HepG2 (cell line): ENCODE results near the gene ABHD1. TPM values are rescaled to one million over a fixed set of nuclear protein-coding genes. Genes with fewer than 3 reads are reported as not detected.

Experiments used
- ATAC-seq: fragments of 200-7000 bp; cut with Tn5 transposase; 3 replicates; pipeline ENCODE4 v1.9.1; 2020; ENCODE audit warnings: mild to moderate bottlenecking, moderate library complexity
- BruUV-seq: library from RNA; stranded (reverse); fragments of 400-500 nt; replicated peaks from 2 replicates; lab custom pipeline; 2021; lab: Mats Ljungman, UMichigan
- CTCF ChIA-PET: fragments of 300-600 bp; formaldehyde crosslinking; extraction: SDS; loops from one replicate; lab custom pipeline; 2021; ENCODE audit warnings: low total read pairs, inconsistent platforms, low intra/inter-chr PET ratio; lab: Yijun Ruan, JAX
- POLR2A ChIA-PET: fragments of 350-600 bp; sonication (Branson Sonifier 250); formaldehyde crosslinking; loops from one replicate; lab custom pipeline; 2020; ENCODE audit warnings: antibody characterized with exemption, inconsistent platforms; lab: Yijun Ruan, JAX
- DNase-seq: peaks from one replicate; pipeline ENCODE4 v3.0.0-alpha.2; 2015; ENCODE audit warnings: low spot score
- FAIRE-seq: peaks from 3 replicates; lab custom pipeline; 2011; peaks lifted over from hg19 to GRCh38; lab: Jason Lieb, UNC
- H2AFZ ChIP-seq: one replicate; pipeline ENCODE4 v1.6.1; 2011; ENCODE audit warnings: low read length, inconsistent platforms
- H3K27ac ChIP-seq: fragments of 300-600 bp; 3 replicates; pipeline ENCODE4 v1.8.0; 2011; ENCODE audit warnings: mixed run types, mild to moderate bottlenecking, mixed read lengths, low read length, inconsistent platforms; ENCODE audit not compliant: insufficient read depth; ENCODE audit errors: extremely low read length
- H3K27me3 ChIP-seq, 2 experiments: fragments of 200-600 bp in 1 of 2; 2 replicates in 1 of 2; 3 replicates in 1 of 2; pipeline versions ENCODE4 v1.6.0 to v1.8.0; 2011; ENCODE audit warnings: low read length in 2 of 2, mild to moderate bottlenecking in 2 of 2, moderate library complexity in 2 of 2, inconsistent platforms in 1 of 2; ENCODE audit not compliant: insufficient read depth in 2 of 2, control insufficient read depth in 1 of 2
- H3K36me3 ChIP-seq, 2 experiments: fragments of 200-600 bp in 1 of 2; replicated peaks in 1 of 2; 2 replicates in 1 of 2; 3 replicates in 1 of 2; pipeline versions ENCODE4 v1.5.1 to v1.8.0; 2011; ENCODE audit warnings: low read length in 2 of 2, inconsistent platforms in 1 of 2; ENCODE audit not compliant: insufficient read depth in 2 of 2, control insufficient read depth in 1 of 2
- H3K4me1 ChIP-seq: 2 replicates; pipeline ENCODE4 v1.5.1; 2012; ENCODE audit warnings: low read length, inconsistent platforms; ENCODE audit not compliant: insufficient read depth
- H3K4me2 ChIP-seq: 2 replicates; pipeline ENCODE4 v1.6.0; 2011; ENCODE audit warnings: low read depth, low read length, inconsistent platforms
- H3K4me3 ChIP-seq, 3 experiments: fragments of 200-600 bp in 1 of 3; sonication (generic), shearing (Covaris generic) in 1 of 3; replicated peaks in 1 of 3; 2 replicates each; pipeline ENCODE4 v1.5.1; 2011 to 2016; ENCODE audit warnings: low read length in 3 of 3, inconsistent platforms in 2 of 3, low read depth in 2 of 3, mild to moderate bottlenecking in 2 of 3, control low read depth in 1 of 3, mixed read lengths in 1 of 3; ENCODE audit not compliant: insufficient read depth in 1 of 3
- H3K79me2 ChIP-seq: one replicate; pipeline ENCODE4 v1.6.1; 2011; ENCODE audit warnings: low read length, inconsistent platforms; ENCODE audit not compliant: insufficient read depth
- H3K9ac ChIP-seq: 2 replicates; pipeline ENCODE4 v1.6.0; 2011; ENCODE audit warnings: mild to moderate bottlenecking, low read depth, low read length, inconsistent platforms; ENCODE audit not compliant: insufficient read depth
- H3K9me3 ChIP-seq: 2 replicates; pipeline ENCODE4 v1.5.1; 2012; ENCODE audit warnings: mild to moderate bottlenecking, low read length
- H4K20me1 ChIP-seq: 2 replicates; pipeline ENCODE4 v1.6.0; 2011; ENCODE audit warnings: inconsistent platforms, mild to moderate bottlenecking, low read length, moderate library complexity; ENCODE audit not compliant: insufficient read depth
- HHEX ChIP-seq: IDR thresholded peaks from 2 replicates; pipeline ENCODE4 v1.6.1; 2016; ENCODE audit warnings: control low read depth
- HOXA3 ChIP-seq: sonication (generic); formaldehyde crosslinking; IDR thresholded peaks from 2 replicates; pipeline ENCODE4 v1.5.0; 2020; ENCODE audit warnings: missing genetic modification reagents
- MTF2 ChIP-seq: sonication (generic); formaldehyde crosslinking; IDR thresholded peaks from 2 replicates; pipeline ENCODE4 v1.5.0; 2020; ENCODE audit warnings: missing genetic modification reagents, borderline replicate concordance
- MXD3 ChIP-seq: IDR thresholded peaks from 2 replicates; pipeline ENCODE4 v1.6.1; 2016; ENCODE audit warnings: mild to moderate bottlenecking, missing biosample characterization, missing genetic modification reagents
- NR2F6 ChIP-seq, 2 experiments: IDR thresholded peaks; 2 replicates each; pipeline ENCODE4 v1.6.1; 2016; ENCODE audit warnings: antibody characterized with exemption in 1 of 2, mild to moderate bottlenecking in 1 of 2
- SATB2 ChIP-seq: sonication (generic); formaldehyde crosslinking; IDR thresholded peaks from 2 replicates; pipeline ENCODE4 v1.5.0; 2020; ENCODE audit warnings: missing genetic modification reagents
- THAP8 ChIP-seq: sonication (generic); formaldehyde crosslinking; IDR thresholded peaks from 2 replicates; pipeline ENCODE4 v1.5.1; 2020; ENCODE audit warnings: missing genetic modification reagents, mild to moderate bottlenecking, borderline replicate concordance
- XRCC5 ChIP-seq: fragments of 200-400 bp; formaldehyde crosslinking; optimal IDR thresholded peaks from 2 replicates; pipeline ENCODE3; 2017; ENCODE audit warnings: mild to moderate bottlenecking, low read length
- ZNF687 ChIP-seq: sonication (generic); formaldehyde crosslinking; IDR thresholded peaks from 2 replicates; pipeline ENCODE4 v1.5.1; 2020; ENCODE audit warnings: mild to moderate bottlenecking, missing genetic modification reagents, moderate library complexity
- ZNF768 ChIP-seq: sonication (generic); formaldehyde crosslinking; IDR thresholded peaks from 2 replicates; pipeline ENCODE4 v1.4.0; 2020; ENCODE audit warnings: missing genetic modification reagents
- WGBS: methylation state at CpG from one replicate; pipeline ENCODE4 v1.1.6; 2017; ENCODE audit warnings: low lambda C conversion rate; 5-methylcytosine and 5-hydroxymethylcytosine counted together
- in situ Hi-C: cut with HindIII; loops from 2 replicates; pipeline ENCODE4 v1.10.0; 2017; ENCODE audit warnings: low pct_unique_long_range_greater_than_20kb; ENCODE audit not compliant: extremely low pct_ligation_motif_present
- intact Hi-C: fragments of 100-400 bp; cut with micrococcal nuclease; formaldehyde crosslinking; loops from one replicate; pipeline ENCODE4 v1.10.0; 2022; ENCODE audit not compliant: unreplicated experiment
- polyA plus RNA-seq, 8 experiments: library from polyadenylated mRNA; depleted of rRNA in 3 of 8; stranded (reverse) in 7 of 8; unstranded in 1 of 8; fragments of >200 nt; fragmentation: Illumina TruSeq in 4 of 8; extraction: Trizol in 4 of 8; gene quantifications; 2 replicates each; pipeline versions ENCODE4 v1.2.1 to v1.2.3, GENCODE V29; 2011 to 2016; ENCODE audit warnings: low read depth in 4 of 8, missing spikeins in 1 of 8, mixed read lengths in 1 of 8; ENCODE audit not compliant: insufficient read depth in 1 of 8
- total RNA-seq, 5 experiments: library from RNA; depleted of rRNA; stranded (reverse); fragments of >200 nt; fragmentation: Illumina TruSeq; extraction: Trizol; gene quantifications; 2 replicates each; pipeline ENCODE4 v1.2.3, GENCODE V29; 2016; ENCODE audit warnings: low read depth in 1 of 5
- TF ChIP-seq, protein P1 (sequence below): IDR thresholded peaks from 2 replicates; pipeline ENCODE4 v1.6.1; 2016; ENCODE audit warnings: missing compliant biosample characterization, missing genetic modification reagents, borderline replicate concordance
- TF ChIP-seq, protein P2 (sequence below): sonication (generic); formaldehyde crosslinking; IDR thresholded peaks from 2 replicates; pipeline ENCODE4 v1.4.0; 2020; ENCODE audit warnings: missing genetic modification reagents, mild to moderate bottlenecking, borderline replicate concordance

ABHD1 gene
- total and polyA plus RNA-seq, 2 of the 13 experiments (the other 11 are each of a cell fraction or from before 2014, with no cell fraction given): 0.04 to 0.81 TPM

DNA sequence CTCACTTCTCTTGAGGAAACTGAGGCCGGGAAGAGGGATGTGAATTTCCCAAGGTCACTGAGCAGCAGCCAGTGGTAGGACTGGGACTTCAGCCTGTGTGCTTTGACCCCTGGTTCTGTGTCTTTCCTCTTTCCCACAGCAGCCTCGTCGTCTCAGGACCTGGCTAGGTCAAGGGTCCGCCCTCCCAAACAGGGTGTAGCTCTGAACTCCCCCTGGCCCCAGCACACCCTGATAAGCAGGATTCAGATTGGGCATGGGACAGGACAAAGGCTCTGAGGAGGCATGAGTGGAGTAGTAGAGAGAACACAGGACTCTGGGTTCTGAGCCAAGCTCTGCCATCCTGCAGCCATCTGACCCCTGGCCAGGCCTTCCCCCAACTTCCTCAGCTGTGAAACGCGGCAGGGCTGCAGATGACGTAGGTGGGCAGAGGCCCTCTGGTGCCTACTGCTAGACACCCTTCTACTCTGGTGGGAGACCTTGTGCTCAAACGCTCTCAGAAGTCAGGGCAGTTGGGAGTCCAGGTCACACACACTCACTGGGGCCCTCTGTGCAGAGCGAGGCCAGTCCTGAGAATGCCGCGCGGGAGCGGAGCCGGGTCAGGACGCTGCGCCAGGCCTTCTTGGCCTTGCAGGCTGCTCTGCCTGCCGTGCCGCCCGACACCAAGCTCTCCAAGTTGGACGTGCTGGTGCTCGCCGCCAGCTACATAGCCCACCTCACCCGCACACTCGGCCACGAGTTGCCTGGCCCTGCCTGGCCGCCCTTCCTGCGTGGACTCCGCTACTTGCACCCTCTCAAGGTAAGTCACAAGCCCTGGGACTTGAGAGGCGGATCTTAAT is 26.2 kb downstream of the ABHD1 start:
- WGBS: 69% methylated on average over 19 of the region's 29 CpGs
- in situ Hi-C loops: loop anchor here (5.0 kb wide), 1 partner anchor 38 kb away; no protein-coding TSS in a partner anchor
- TF ChIP-seq, protein P1, sequence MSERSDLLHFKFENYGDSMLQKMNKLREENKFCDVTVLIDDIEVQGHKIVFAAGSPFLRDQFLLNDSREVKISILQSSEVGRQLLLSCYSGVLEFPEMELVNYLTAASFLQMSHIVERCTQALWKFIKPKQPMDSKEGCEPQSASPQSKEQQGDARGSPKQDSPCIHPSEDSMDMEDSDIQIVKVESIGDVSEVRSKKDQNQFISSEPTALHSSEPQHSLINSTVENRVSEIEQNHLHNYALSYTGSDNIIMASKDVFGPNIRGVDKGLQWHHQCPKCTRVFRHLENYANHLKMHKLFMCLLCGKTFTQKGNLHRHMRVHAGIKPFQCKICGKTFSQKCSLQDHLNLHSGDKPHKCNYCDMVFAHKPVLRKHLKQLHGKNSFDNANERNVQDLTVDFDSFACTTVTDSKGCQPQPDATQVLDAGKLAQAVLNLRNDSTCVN (CRISPR knock-in tag): no peak
- TF ChIP-seq SATB2 (CRISPR knock-in tag) (no peak), MTF2 (CRISPR knock-in tag) (no peak), NR2F6 (IDR thresholded peaks at IDR 0.05) (no peak), NR2F6 (CRISPR knock-in tag; IDR thresholded peaks at IDR 0.05) (0 out of 2 replicates have a peak, but pooled peaks have one; percentile 7), XRCC5 (no peak), HOXA3 (CRISPR knock-in tag) (no peak; the same call in 1 of the 2 replicates), THAP8 (CRISPR knock-in tag) (no peak), ZNF768 (CRISPR knock-in tag) (no peak), HHEX (CRISPR knock-in tag) (no peak), MXD3 (0 out of 2 replicates have a peak, but pooled peaks have one; percentile 40), ZNF687 (peak; percentile 68)
- TF ChIP-seq, protein P2, sequence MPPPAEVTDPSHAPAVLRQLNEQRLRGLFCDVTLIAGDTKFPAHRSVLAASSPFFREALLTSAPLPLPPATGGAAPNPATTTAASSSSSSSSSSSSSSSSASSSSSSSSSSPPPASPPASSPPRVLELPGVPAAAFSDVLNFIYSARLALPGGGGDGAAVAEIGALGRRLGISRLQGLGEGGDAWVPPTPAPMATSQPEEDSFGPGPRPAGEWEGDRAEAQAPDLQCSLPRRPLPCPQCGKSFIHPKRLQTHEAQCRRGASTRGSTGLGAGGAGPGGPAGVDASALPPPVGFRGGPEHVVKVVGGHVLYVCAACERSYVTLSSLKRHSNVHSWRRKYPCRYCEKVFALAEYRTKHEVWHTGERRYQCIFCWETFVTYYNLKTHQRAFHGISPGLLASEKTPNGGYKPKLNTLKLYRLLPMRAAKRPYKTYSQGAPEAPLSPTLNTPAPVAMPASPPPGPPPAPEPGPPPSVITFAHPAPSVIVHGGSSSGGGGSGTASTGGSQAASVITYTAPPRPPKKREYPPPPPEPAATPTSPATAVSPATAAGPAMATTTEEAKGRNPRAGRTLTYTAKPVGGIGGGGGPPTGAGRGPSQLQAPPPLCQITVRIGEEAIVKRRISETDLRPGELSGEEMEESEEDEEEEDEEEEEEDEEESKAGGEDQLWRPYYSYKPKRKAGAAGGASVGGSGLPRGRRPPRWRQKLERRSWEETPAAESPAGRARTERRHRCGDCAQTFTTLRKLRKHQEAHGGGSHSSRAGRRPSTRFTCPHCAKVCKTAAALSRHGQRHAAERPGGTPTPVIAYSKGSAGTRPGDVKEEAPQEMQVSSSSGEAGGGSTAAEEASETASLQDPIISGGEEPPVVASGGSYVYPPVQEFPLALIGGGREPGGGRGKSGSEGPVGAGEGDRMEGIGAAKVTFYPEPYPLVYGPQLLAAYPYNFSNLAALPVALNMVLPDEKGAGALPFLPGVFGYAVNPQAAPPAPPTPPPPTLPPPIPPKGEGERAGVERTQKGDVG (CRISPR knock-in tag): peak; percentile 57; the same call in 1 of the 2 replicates

More for the DNA sequence above, 26.2 kb downstream of the ABHD1 start:
- H3K79me2 ChIP-seq: no peaks in the 10 kb centered on the region
- peak overlapping the region; percentile 48 for H3K4me2 ChIP-seq
- CTCF ChIA-PET: no interaction called here
- BruUV-seq: no TSS peak
- no peak overlapping the region for H3K27ac ChIP-seq
- H2AFZ ChIP-seq: peak overlapping the region; percentile 2
- no peaks in the 10 kb centered on the region for H3K9me3 ChIP-seq
- H3K9ac ChIP-seq: peak overlapping the region; percentile 2
- no peaks in the 10 kb centered on the region for H4K20me1 ChIP-seq
- ATAC-seq: peak; percentile 24
- H3K36me3 ChIP-seq: no peaks in the 10 kb centered on the region
- H3K4me3 ChIP-seq: peak overlapping the region in 1 of 3 experiments; percentile 18; a peak in 1 of 6 replicates
- peaks cover 71% of the 10 kb centered on the region for H3K4me1 ChIP-seq
- intact Hi-C loops: no loop called here
- no peak for DNase-seq
- POLR2A ChIA-PET: interaction anchor here (1.5 to 1.9 kb wide), 2 partner anchors 15 to 42 kb away, joined by 4 read pairs; partner anchors contain the start of gene PREB
- peaks cover 0 to 2% of the 10 kb centered on the region in 2 experiments; a peak in 2 of 5 replicates for H3K27me3 ChIP-seq
- FAIRE-seq: no peak
